ENCODE data around the gene GHDC.
"Not testable (repeated sequence)": the region's sequence is repeated elsewhere in the genome, so short reads cannot be mapped to it uniquely, and the experiment has no call there.

The GHDC gene

DNA sequence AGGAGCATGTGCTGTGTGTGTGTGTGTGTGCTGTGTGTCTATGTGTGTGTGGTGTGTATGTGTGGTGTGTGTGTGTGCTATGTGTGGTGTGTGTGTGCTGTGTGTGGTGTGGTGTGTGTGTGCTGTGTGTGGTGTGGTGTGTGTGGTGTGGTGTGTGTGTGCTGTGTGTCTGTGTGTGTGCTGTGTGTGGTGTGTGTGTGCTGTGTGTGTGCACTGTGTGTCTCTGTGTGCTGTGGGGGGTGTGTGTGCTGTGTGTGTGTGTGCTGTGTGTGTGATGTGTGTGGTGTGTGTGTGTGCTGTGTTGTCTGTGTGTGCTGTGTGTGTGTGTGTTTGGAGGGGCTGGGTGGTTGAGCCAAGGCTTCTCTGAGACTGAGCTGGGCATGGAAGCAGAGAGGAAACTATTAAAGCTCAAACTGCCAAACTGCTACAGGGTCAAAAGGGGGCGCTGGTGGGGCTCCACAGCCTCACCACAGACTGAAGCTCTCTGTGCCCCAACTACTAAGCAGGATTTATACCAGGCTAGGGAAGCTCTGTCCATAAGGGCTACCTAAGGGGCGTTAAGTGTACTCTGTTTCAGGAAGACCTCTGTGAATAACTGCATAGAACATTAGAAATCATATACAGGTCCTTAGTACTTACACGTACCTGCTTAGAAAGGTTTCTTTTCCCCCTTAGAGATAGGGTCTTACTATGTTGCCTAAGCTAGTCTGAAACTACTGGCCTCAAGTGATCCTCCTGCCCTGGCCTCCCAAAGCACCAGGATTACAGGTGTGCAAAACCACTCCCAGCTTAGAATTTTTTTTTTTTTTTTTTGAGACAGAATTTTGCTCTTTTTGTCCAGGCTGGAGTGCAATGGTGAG, 27.8 kb upstream of the GHDC start:
- DNase-seq (peak; percentile 10), ATAC-seq (replicated peaks) (peak; percentile 88 to 90)
- H3K4me3 Mint-ChIP-seq = no peak overlapping the region
- H3K27me3 Mint-ChIP-seq = no peaks in the 10 kb centered on the region
- no peaks in the 10 kb centered on the region for H3K9me3 Mint-ChIP-seq
- peaks cover 5 to 7% of the 10 kb centered on the region in 2 donors for H3K4me1 Mint-ChIP-seq
- peaks cover 38 to 44% of the 10 kb centered on the region in 2 donors for H3K36me3 Mint-ChIP-seq
- peak overlapping the region; percentile 7 for H3K27ac Mint-ChIP-seq

DNA sequence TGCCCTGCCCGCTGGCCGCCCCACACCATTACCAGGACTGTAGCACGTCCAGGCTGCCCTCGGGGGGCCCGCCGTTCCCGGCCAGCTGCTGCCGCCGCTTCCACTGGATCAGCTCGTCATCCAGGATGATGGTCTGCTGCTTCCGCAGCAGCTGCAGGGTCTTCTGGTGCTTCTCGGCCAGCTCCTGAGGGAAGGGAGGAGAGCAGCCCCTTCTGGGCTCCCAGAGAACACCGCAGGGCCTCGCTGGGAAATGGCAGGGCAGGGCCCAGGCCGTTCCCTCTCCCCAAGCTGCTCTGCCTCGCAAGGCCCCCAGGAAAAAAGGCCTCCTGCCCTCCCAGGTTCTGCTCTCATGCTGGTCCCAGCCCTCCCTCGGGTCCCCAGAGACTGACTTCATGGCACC, 25.0 kb upstream of the GHDC start:
- DNase-seq; H3K4me1 Mint-ChIP-seq; H3K27ac Mint-ChIP-seq; ATAC-seq (replicated peaks); H3K4me3 Mint-ChIP-seq; H3K9me3 Mint-ChIP-seq; H3K27me3 Mint-ChIP-seq: not testable (repeated sequence)
- peaks cover 47 to 52% of the 10 kb centered on the region in 2 donors for H3K36me3 Mint-ChIP-seq

DNA sequence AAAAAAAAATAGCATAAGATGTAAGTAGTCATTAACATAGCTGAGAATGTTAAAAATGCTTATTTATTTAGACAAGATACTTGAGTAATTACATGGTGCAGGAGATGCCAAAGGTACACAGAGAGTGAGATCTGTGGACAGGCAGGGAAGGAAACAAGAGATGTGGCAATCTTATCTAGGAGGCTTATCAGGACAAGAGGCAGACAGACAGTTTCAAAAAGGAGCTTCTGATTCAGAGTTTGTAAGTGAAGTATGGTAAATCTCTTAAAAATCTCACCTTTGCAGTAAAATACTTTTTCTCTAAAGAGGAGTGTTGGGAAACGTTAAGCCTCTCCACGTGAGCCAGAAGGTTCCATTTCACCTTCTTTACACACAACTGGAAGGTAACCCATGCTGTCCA, 19.9 kb upstream of the GHDC start:
- no peak for DNase-seq
- peaks cover 38 to 49% of the 10 kb centered on the region in 2 donors for H3K36me3 Mint-ChIP-seq
- H3K27me3 Mint-ChIP-seq = no peaks in the 10 kb centered on the region
- ATAC-seq (replicated peaks) = no peak
- H3K9me3 Mint-ChIP-seq = no peaks in the 10 kb centered on the region
- no peak overlapping the region for H3K4me3 Mint-ChIP-seq
- no peak overlapping the region for H3K27ac Mint-ChIP-seq
- H3K4me1 Mint-ChIP-seq = no peaks in the 10 kb centered on the region

- Mint-ChIP-seq H3K9me3 (no peaks in the 10 kb centered on the region), H3K27me3 (no peaks in the 10 kb centered on the region), H3K4me3 (no peak overlapping the region), H3K27ac (no peak overlapping the region), H3K36me3 (peaks cover 30 to 44% of the 10 kb centered on the region in 2 donors), H3K4me1 (no peaks in the 10 kb centered on the region)
- ATAC-seq (replicated peaks) = no peak
- no peak for DNase-seq
Observed at GRCh38 chr17:42212382-42212781, 18.1 kb upstream of the GHDC start.

GRCh38 chr17:42211921-42212341, 17.6 kb upstream of the GHDC start:
- not testable (repeated sequence) for DNase-seq; H3K4me1 Mint-ChIP-seq; H3K4me3 Mint-ChIP-seq; ATAC-seq (replicated peaks); H3K27me3 Mint-ChIP-seq; H3K9me3 Mint-ChIP-seq; H3K27ac Mint-ChIP-seq
- peaks cover 26 to 44% of the 10 kb centered on the region in 2 donors for H3K36me3 Mint-ChIP-seq

DNA sequence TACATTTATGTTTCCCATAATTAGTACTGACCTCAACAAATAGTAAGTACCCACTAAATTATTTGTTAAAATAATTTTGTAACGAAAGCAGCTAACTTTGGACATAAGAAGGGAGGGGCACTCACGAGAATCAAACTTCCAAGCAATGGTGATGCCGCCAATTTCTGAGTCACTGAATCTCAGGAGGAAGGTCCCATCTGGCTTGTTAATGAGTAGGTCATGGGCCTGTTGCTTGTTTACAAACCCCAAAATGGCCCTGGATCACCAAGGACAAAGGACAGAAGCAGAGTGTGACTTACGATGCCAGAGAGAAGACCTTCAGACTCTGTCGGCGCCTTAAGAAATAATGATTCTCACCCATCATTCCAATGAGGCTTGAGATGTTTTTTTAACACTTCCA, 15.8 kb upstream of the GHDC start:
- H3K36me3 Mint-ChIP-seq = peaks cover 30 to 48% of the 10 kb centered on the region in 2 donors
- no peaks in the 10 kb centered on the region for H3K4me1 Mint-ChIP-seq
- no peaks in the 10 kb centered on the region for H3K9me3 Mint-ChIP-seq
- no peak overlapping the region for H3K4me3 Mint-ChIP-seq
- DNase-seq (no peak), ATAC-seq (replicated peaks) (no peak)
- no peak overlapping the region for H3K27ac Mint-ChIP-seq
- no peaks in the 10 kb centered on the region for H3K27me3 Mint-ChIP-seq

GRCh38 chr17:42206153-42206612, 11.9 kb upstream of the GHDC start:
- not testable (repeated sequence) for H3K27me3 Mint-ChIP-seq; H3K9me3 Mint-ChIP-seq; DNase-seq; H3K27ac Mint-ChIP-seq; ATAC-seq (replicated peaks); H3K4me1 Mint-ChIP-seq; H3K4me3 Mint-ChIP-seq
- peaks cover 34 to 66% of the 10 kb centered on the region in 2 donors for H3K36me3 Mint-ChIP-seq

DNA sequence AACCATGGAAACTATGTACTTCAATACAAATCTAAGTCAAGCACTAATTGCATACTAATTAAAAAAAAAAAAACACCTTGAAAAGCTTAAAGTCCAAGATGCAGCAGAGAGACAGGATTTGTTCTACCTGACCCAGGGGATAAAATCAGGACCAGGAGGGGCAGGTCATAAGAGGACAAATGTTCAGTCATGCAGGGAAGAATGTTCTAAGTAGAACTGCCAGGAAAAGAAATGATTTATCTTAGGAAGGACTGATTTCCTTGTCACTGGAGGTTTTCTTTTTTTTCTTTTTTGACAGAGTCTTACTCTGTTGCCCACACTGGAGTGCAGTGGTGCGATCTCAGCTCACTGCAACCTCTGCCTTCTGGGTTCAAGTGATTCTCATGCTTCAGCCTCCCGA, 9.1 kb upstream of the GHDC start:
- no peaks in the 10 kb centered on the region for H3K9me3 Mint-ChIP-seq
- peak overlapping the region; percentile 44 for H3K27ac Mint-ChIP-seq
- H3K36me3 Mint-ChIP-seq = peaks cover 27 to 65% of the 10 kb centered on the region in 2 donors
- DNase-seq (no peak), ATAC-seq (replicated peaks) (no peak)
- no peak overlapping the region for H3K4me3 Mint-ChIP-seq
- H3K27me3 Mint-ChIP-seq = no peaks in the 10 kb centered on the region
- H3K4me1 Mint-ChIP-seq = peaks cover 8 to 15% of the 10 kb centered on the region in 2 donors

- peaks cover 27 to 66% of the 10 kb centered on the region in 2 donors for H3K36me3 Mint-ChIP-seq
- ATAC-seq (replicated peaks) = no peak
- peak overlapping the region; percentile 62 for H3K27ac Mint-ChIP-seq
- no peaks in the 10 kb centered on the region for H3K9me3 Mint-ChIP-seq
- no peak for DNase-seq
- H3K4me3 Mint-ChIP-seq = no peak overlapping the region
- H3K4me1 Mint-ChIP-seq = peaks cover 8 to 16% of the 10 kb centered on the region in 2 donors
- H3K27me3 Mint-ChIP-seq = no peaks in the 10 kb centered on the region
Observed at GRCh38 chr17:42202696-42203095, 8.4 kb upstream of the GHDC start.

DNA sequence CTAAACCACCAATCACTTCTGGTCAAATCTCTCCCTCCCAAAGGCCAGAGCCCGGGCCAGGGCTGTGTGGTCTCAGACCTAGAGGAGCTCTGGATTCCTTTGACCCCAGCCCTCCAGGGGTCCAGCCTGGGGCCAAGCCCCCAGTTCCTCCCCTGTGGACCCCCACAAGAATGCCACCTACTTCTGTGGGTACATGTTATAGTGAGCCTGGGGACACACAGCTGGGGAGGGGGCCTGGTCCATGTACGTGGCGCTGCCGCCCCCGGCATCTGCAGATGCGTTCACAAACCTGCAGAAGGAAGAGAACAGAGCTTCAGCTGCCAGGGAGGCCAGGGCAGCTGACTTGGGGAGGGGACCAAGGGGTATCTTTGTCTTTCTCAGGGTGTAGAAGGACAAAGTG, 7.9 kb upstream of the GHDC start:
- Mint-ChIP-seq H3K27me3 (no peaks in the 10 kb centered on the region), H3K4me1 (peaks cover 8 to 21% of the 10 kb centered on the region in 2 donors), H3K4me3 (no peak overlapping the region), H3K27ac (peak overlapping the region; percentile 48), H3K36me3 (peaks cover 27 to 66% of the 10 kb centered on the region in 2 donors), H3K9me3 (no peaks in the 10 kb centered on the region)
- ATAC-seq (replicated peaks) (no peak), DNase-seq (no peak)

GRCh38 chr17:42201458-42201772, 7.1 kb upstream of the GHDC start:
- no peak overlapping the region for H3K4me3 Mint-ChIP-seq
- H3K27ac Mint-ChIP-seq = peak overlapping the region; percentile 1
- H3K36me3 Mint-ChIP-seq = peaks cover 23 to 62% of the 10 kb centered on the region in 2 donors

DNA sequence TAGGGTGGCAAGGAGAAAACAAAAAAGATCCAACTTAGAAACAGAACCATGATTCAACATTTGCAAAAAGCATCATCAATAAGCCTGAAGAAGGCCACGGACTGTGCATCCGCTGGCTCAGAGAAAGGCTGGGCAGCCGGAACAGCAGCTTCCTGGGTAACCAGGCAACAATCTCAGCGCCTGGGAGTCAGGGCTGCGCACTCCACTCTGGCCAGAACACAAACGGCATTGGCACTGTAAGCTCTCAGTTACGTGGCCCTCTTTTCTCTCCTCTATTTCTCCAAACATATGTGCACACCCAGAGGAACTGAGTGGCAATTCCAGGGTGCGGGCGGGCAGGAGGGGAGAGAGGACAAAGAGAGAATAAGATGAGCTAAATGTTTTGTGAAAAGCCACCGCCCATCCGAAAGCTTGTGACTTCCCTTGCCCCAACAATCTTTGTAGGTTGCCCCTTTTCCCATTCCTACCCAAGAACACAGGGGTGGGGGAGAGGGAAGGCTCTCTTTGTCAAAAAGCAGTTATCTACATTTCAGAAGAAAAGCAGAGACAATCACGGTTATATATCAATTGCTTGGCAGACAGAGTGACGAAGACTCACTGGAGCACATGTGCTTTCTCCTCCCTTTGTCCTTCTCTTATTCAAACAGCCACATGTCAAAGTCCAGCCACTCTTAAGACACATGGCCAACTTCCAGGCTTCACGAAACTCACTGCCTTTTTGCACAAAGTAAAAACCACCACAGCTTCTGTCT, 6.6 kb upstream of the GHDC start:
- DNase-seq = no peak
- Mint-ChIP-seq H3K36me3 (peaks cover 19 to 56% of the 10 kb centered on the region in 2 donors), H3K27ac (no peak overlapping the region)

More at GRCh38 chr17:42201458-42201772, 7.1 kb upstream of the GHDC start:
- H3K27me3 Mint-ChIP-seq = no peaks in the 10 kb centered on the region
- DNase-seq = no peak
- H3K4me1 Mint-ChIP-seq = peaks cover 8 to 21% of the 10 kb centered on the region in 2 donors
- H3K9me3 Mint-ChIP-seq = no peaks in the 10 kb centered on the region
- no peak for ATAC-seq (replicated peaks)

DNA sequence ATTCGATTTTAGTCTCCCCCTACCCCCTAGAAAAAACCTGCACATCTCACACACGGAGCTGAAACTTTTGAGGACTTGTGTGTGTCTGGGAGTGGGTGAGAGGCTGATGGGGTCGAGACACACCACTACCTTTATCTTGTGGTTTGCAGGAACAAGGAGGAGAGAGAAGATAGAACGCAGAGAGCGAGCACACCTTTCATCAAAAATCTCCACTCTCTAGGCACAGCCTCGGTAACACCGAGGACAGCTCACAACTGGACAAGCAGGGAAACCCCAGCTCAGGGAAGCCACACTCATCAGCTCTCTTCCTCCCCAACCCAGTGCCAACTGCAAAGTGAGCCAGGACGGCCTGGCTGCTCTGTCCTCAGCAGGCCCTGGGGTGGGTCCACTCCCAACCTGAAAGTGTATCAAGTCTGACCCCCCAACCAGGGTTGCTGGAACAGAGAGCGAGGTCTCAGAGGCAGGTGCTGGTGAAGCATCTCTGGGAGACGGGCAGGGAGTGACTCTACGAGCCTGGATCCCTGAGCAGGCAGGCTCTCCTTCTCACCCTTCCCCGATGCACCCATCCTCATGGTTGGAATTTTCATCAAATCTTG, 5.2 kb upstream of the GHDC start:
- no peaks in the 10 kb centered on the region for H3K9me3 Mint-ChIP-seq
- peak overlapping the region; percentile 91 for H3K27ac Mint-ChIP-seq
- H3K4me1 Mint-ChIP-seq = peaks cover 9 to 23% of the 10 kb centered on the region in 2 donors
- peak in 1 of 2 donors; percentile 45 for ATAC-seq (replicated peaks)
- H3K4me3 Mint-ChIP-seq = peak overlapping the region in 1 of 2 donors; percentile 23
- peaks cover 11 to 46% of the 10 kb centered on the region in 2 donors for H3K36me3 Mint-ChIP-seq
- DNase-seq = no peak
- no peaks in the 10 kb centered on the region for H3K27me3 Mint-ChIP-seq

More for the DNA sequence above, 6.6 kb upstream of the GHDC start:
- no peak for ATAC-seq (replicated peaks)
- Mint-ChIP-seq H3K27me3 (no peaks in the 10 kb centered on the region), H3K9me3 (no peaks in the 10 kb centered on the region), H3K4me1 (peaks cover 8 to 21% of the 10 kb centered on the region in 2 donors), H3K4me3 (no peak overlapping the region)

- DNase-seq = peak; percentile 57
- peak overlapping the region; percentile 96 for H3K27ac Mint-ChIP-seq
- no peaks in the 10 kb centered on the region for H3K27me3 Mint-ChIP-seq
- peaks cover 14 to 41% of the 10 kb centered on the region in 2 donors for H3K36me3 Mint-ChIP-seq
- H3K9me3 Mint-ChIP-seq = peaks cover 0 to 1% of the 10 kb centered on the region in 2 donors
- peak; percentile 86 to 88 for ATAC-seq (replicated peaks)
- H3K4me1 Mint-ChIP-seq = peaks cover 13 to 29% of the 10 kb centered on the region in 2 donors
- peak overlapping the region in 1 of 2 donors; percentile 14 for H3K4me3 Mint-ChIP-seq
Observed at GRCh38 chr17:42198897-42199296, 4.6 kb upstream of the GHDC start.

All from stimulated activated naive B cell treated with anti-CD40 and anti-IgM and Interleukin-4, amounts not matched to agents 10 μg/mL and 1 μg/mL and 100 μg/mL, for 72 hours (primary cell).